Epithelial cell of proximal tubule (primary cell): ENCODE measurements around the gene TLCD2. TPM values are rescaled to one million over a fixed set of nuclear protein-coding genes. Genes with fewer than 3 reads are reported as not detected.

Experiments used
- DNase-seq: peaks from one replicate; pipeline ENCODE4 v3.0.0-alpha.2; 2011; ENCODE audit warnings: low read depth
- H3K4me3 ChIP-seq: 2 replicates; pipeline ENCODE4 v1.5.1; 2011; ENCODE audit warnings: low read depth, mild to moderate bottlenecking, low read length
- total RNA-seq: library from RNA; depleted of rRNA; stranded (reverse); fragments of >200 nt; gene quantifications from 2 replicates; pipeline ENCODE4 v1.2.3, GENCODE V29; 2015
- TF ChIP-seq, protein P1 (sequence below): conservative IDR thresholded peaks from 2 replicates; pipeline ENCODE4 v1.5.1; 2012; ENCODE audit warnings: low read depth, mild to moderate bottlenecking, low read length

Gene TLCD2
- total RNA-seq, 1 donor from 2014 or later, result 1.4 TPM

DNA sequence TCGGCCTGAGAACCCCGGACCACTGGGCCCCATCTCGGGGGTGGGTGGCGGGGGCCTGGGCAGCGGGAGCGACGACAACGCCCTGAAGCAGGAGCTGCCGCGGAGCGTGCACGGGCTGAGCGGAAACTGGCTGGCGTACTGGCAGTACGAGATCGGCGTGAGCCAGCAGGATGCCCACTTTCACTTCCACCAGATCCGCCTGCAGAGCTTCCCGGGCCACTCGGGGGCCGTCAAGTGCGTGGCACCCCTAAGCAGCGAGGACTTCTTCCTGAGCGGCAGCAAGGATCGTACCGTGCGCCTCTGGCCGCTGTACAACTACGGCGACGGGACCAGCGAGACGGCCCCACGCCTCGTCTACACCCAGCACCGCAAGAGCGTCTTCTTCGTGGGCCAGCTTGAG is 23.6 kb upstream of the TLCD2 start:
- no peak overlapping the region for H3K4me3 ChIP-seq
- no peak for DNase-seq
- TF ChIP-seq, protein P1, sequence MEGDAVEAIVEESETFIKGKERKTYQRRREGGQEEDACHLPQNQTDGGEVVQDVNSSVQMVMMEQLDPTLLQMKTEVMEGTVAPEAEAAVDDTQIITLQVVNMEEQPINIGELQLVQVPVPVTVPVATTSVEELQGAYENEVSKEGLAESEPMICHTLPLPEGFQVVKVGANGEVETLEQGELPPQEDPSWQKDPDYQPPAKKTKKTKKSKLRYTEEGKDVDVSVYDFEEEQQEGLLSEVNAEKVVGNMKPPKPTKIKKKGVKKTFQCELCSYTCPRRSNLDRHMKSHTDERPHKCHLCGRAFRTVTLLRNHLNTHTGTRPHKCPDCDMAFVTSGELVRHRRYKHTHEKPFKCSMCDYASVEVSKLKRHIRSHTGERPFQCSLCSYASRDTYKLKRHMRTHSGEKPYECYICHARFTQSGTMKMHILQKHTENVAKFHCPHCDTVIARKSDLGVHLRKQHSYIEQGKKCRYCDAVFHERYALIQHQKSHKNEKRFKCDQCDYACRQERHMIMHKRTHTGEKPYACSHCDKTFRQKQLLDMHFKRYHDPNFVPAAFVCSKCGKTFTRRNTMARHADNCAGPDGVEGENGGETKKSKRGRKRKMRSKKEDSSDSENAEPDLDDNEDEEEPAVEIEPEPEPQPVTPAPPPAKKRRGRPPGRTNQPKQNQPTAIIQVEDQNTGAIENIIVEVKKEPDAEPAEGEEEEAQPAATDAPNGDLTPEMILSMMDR, result no peak

DNA sequence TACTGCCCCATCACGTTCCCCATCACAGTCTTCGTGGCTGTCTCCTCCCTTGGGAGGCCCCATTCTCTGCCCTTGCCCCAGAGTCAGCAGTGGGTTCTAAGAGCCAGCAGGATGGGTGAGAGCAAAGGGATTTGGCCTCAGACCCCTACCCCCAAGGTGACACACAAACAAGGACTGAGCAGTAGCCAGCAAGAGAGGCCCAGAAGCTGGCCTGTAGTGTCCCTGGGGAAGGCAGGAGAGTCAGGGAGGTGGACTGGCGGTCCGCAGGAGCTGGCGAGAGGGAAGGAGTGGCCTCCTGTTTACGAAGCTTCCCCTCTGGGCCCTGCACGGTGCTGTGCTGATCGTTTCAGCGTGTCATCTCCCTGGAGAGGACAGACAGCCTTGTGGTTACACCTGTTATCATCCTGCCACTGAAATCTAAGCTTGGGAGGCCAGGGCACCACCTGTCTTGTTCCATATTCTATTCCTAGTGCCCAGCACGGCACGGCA is 22.7 kb upstream of the TLCD2 start:
- H3K4me3 ChIP-seq, result no peak overlapping the region
- TF ChIP-seq, protein P1, result no peak
- DNase-seq, result no peak

- no peak for DNase-seq
- TF ChIP-seq, protein P1, result no peak
- H3K4me3 ChIP-seq, result no peak overlapping the region
These were observed 22.2 kb upstream of the TLCD2 start for GRCh38 chr17:1732241-1732832.

DNA sequence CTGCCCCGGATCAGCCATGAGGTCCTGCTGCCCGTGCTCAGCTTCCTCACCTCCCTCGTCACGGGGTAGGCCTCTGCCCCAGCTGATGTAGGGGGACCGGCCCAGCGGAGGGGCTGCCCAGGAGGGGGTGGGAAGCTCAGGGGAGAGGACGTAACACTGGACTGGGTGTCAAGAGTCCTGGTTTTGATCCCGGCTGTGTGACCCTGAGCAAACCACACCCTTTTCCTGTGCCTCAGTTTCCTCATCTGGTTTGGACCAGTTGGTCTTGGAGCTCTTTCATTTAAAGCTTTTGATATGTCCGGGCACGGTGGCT is 21.0 kb upstream of the TLCD2 start:
- TF ChIP-seq, protein P1, result no peak
- no peak overlapping the region for H3K4me3 ChIP-seq
- no peak for DNase-seq

DNA sequence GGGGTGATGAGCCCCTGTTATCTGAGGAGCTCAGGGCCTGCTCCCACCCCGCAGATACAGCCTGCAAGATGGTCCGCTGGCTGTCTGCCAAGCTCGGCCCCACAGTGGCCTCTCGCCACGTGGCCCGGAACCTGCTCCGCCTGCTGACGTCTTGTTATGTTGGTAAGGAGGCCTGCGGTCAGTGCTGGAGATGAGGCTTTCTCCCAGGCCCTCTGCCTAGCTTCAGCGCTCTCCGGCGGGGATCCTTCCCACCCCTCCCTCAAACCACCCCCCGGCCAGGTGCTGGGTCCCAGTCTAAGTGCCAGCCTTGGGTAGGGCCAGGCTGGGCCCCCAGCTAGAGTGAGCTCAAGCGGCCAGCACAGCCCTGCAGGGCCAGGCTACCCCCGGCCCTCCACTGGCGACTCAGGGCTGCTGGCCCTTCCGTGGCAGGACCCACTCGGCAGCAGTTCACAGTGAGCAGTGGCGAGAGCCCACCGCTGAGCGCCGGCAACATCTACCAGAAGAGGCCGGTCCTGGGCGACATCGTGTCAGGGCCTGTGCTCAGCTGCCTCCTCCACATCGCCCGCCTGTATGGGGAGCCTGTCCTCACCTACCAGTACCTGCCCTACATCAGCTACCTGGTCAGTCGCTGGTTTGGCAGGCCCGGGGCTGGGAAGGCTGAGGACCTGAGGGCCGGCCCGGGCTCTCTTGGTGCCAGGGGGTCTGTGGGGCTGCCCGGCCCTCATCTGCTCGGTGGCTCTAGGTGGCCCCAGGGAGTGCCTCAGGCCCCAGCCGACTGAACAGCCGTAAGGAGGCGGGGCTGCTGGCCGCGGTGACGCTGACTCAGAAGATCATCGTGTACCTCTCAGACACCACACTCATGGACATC is 20.4 kb upstream of the TLCD2 start:
- TF ChIP-seq, protein P1, result no peak
- H3K4me3 ChIP-seq, result no peak overlapping the region
- DNase-seq, result no peak

GRCh38 chr17:1729966-1730325 is 19.8 kb upstream of the TLCD2 start:
- TF ChIP-seq, protein P1, result no peak
- no peak overlapping the region for H3K4me3 ChIP-seq
- DNase-seq, result no peak
